ENCODE results near the gene SBNO2.

Gene SBNO2

GRCh38 chr19:1168572-1169410, 5.3 kb downstream of the SBNO2 start:
- no peak for DNase-seq

GRCh38 chr19:1167687-1168571, 6.1 kb downstream of the SBNO2 start:
- no peak for DNase-seq

- DNase-seq, result no peak
These were observed 7.0 kb downstream of the SBNO2 start for GRCh38 chr19:1166872-1167573.

GRCh38 chr19:1164684-1165531, 9.2 kb downstream of the SBNO2 start:
- DNase-seq, result no peak

- DNase-seq, result no peak
These were observed 10.0 kb downstream of the SBNO2 start for GRCh38 chr19:1163934-1164683.

GRCh38 chr19:1163283-1163933, 10.7 kb downstream of the SBNO2 start:
- no peak for DNase-seq

GRCh38 chr19:1162404-1163282, 11.4 kb downstream of the SBNO2 start:
- DNase-seq, result no peak

- DNase-seq, result no peak
These were observed 12.4 kb downstream of the SBNO2 start for GRCh38 chr19:1161716-1162115.

GRCh38 chr19:1159864-1160595, 14.0 kb downstream of the SBNO2 start:
- no peak for DNase-seq

- no peak for DNase-seq
These were observed 15.1 kb downstream of the SBNO2 start for GRCh38 chr19:1158885-1159448.

GRCh38 chr19:1157931-1158884, 15.9 kb downstream of the SBNO2 start:
- no peak for DNase-seq

- DNase-seq, result no peak
These were observed 17.0 kb downstream of the SBNO2 start for GRCh38 chr19:1156830-1157615.

GRCh38 chr19:1156305-1156801, 17.7 kb downstream of the SBNO2 start:
- no peak for DNase-seq

GRCh38 chr19:1155352-1156304, 18.4 kb downstream of the SBNO2 start:
- DNase-seq, result no peak

GRCh38 chr19:1154731-1155351, 19.2 kb downstream of the SBNO2 start:
- no peak for DNase-seq

Data from stimulated activated CD4-positive, alpha-beta T cell treated with anti-CD3 and anti-CD28 coated beads, Interleukin-1b, Interleukin-23, amount 100 ng/mL, for 48 hours (primary cell).